NAMALWA (cell line): ENCODE data around the gene RAB40C.
A peak's percentile ranks its signal among the peaks of the same experiment; 100 is the strongest.

ENCODE experiments used
- DNase-seq: peaks from one replicate; pipeline ENCODE4 v3.0.0-alpha.2; 2015; ENCODE audit warnings: low spot score

The RAB40C gene

DNA sequence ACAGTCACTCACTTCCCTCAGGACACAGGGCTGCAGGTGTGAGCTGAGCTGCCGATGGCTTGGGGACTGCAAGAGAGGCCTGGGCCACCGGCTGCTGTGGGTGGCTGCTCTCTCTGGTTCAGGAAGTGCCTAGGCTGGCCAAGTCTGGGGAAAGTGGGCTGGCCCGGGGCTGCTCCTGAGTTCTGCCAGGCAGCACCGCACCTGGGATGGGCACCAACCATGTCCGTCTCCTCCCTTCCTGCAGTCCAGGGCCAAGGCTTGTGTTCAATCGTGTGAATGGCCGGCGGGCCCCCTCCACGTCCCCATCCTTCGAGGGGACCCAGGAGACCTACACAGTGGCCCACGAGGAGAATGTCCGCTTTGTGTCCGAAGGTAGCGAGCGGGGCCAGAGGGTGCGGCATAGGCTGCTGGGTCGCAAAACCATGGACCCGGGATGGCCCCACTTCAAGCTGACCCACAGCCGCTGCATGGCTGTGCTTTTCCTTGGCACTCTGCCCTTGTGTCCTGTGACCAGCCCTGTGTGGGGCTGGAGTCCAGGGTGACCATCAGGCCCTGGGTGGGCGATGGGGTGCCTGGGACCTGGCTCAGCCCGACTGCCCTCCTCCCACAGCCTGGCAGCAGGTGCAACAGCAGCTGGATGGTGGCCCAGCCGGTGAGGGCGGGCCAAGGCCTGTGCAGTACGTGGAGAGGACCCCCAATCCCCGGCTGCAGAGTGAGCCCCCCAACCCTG is 57.5 kb downstream of the RAB40C start:
- DNase-seq, result no peak

DNA sequence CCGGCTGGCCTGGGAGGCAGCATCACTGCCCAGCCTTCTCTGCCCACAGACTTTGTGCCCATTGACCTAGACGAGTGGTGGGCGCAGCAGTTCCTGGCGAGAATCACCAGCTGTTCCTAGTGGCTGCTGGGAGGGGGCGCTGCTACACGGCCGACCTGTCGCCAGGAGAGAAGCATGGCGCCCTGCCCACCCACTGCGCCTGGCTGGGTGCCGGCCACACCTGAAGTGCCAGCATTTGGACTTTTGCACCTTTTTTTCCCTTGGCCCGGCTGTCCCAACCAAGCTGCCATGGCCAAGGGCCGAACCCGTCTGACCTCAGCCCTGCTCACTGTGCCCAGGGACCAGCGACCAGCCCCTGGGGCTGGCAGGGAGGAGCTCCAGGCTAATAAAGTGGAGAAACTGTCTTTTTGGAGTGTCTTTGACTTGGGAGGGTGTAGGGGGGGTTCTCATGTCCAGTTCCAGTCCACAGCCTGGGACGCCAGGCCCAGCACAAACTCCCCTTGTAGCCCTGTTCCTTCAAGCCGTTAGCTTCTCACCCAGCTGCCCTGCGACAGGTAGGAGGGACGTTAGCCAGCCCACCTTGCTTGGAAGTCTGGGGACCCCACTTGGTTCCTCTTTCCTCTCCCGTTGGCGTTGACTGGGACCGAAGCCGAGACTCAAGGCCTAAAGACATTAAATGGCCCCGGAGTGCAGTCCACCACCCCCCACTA is 58.4 kb downstream of the RAB40C start:
- DNase-seq, result peak; percentile 75

DNA sequence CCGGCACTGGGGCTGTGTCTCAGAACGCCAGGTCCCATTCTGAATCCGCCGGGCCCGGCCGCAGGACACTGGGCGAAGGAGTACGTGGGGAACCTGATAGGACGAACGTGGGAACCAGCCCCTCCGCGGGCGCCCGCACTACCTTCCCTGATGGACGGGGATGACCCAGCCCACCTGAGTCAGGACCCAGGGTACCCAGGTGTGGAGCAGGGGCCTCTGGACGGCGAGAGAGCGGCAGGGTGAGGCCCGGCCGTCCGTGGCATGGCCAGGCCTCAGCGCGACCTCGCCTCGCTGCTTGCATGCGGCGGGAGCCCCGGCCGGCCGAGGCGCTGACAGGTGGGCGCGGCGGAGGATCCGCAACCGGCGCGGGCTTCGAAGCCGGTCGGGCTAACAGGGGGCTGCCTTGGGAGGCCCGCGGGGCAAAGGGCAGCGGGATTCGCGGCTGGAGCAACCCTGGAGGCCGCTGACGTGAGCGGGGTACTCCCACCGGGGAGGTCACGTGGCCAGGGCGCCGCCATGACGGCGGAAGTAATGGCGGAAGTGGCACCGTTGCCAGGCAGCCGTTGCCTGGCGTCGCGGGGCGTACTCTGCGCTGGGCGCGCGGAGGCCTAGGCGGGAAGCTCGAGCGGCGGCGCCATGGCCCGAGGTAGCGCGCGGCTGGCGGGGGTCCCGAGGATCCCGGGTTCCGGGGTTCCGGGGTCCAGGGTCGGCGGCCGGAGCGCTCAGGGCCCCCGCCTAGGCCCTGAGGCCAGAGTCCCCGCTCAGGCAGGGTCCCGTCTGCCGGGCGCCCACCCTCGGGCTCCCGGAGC is 59.1 kb downstream of the RAB40C start, which contains the start of gene WDR90:
WDR90 (plus strand) TSS at position 585 of the 809 bp plus-strand sequence; CDS start at position 637, 52 bp downstream.
- DNase-seq, result peak; percentile 94

DNA sequence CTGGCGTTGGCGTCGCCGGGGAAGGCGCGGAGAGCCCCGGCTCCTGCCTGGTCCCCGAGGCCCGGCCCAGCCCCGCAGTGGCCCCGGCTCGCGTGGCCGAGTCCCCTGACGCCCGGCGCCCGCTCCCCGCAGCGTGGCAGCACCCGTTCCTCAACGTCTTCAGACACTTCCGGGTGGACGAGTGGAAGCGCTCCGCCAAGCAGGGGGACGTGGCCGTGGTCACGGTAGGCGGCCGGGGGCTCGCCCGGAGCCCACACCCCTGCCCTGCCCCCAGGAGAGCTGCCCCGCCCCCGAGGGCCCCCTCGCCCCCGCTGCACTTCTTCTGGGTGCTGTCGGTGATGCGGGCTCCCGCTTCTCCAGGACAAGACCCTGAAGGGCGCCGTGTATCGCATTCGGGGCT is 59.8 kb downstream of the RAB40C start:
- no peak for DNase-seq

DNA sequence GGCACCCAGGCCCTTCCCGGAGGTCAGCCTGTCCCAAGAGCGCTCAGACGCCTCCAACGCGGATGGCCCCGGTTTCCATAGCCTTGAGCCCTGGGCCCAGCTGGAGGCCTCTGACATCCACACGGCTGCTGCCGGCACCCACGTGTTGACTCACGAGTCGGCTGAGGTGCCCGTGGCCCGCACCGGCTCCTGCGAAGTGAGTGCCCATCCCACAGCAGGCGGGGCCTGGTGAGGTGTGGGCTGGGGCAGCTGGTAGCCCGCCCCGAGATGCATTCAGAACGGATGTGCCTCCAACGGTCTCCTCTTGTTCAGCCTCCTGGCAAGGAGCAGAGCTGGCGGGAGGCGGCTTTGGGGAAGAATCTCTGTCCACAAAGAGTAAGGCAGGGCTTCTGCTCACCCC is 62.0 kb downstream of the RAB40C start:
- no peak for DNase-seq

DNA sequence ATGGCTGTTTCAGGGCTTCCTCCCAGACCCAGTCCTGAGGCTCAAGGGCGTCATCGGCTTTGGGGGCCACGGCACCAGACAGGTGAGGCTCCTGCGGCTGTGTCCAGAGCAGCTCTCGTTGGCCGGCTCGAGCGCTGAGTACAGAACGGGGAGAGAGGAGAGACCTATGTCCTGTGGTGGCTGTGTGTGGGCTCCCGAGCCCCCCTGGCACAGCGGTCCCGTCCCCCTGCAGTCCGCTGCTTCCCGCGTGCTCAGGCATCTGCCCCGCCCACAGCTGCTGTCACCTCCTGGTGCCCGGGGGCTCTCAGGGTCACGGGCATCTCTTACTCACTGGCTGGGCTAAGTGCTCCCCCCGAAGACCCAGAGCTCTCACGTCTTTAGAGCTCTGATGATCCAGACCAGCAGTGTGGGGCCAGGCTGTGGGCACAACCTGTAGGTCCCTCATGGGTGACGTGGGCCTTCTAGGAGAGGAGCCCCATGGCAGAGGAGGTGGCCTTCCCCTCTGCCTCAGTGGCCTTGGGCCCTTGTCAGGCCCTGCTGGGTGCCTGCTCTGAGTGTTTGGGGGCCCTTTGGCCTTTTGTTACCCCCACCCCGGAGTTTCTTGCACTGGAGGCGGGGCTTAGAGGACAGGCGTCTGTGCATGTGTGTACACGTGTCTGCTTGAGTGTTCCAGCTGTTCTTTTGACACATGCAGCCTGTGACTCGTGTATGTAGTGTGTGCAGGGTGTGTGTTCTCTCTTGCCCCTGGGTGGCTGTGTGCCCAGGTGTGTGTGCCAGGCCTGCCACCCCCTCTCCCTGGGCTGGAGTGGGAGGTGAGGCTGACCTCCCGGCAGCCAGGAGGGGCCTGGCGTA is 62.8 kb downstream of the RAB40C start:
- no peak for DNase-seq

DNA sequence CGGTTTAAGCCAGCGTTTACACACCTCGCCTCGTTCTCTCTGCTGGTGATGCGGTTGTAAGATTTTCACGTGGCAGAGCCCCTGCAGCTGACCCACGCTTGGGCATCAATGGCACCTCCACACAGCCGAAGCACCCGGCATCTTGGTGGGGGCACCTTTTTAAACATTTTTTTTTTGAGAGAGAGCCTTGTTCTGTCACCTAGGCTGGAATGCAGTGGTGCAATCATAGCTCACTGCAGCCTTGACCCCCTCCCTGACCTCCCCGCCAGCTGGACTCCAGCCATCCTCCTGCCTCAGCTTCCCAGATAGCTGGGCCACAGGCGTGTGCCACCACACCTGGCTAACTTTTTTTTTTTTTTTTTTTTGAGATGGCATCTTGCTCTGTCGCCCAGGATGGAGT is 64.2 kb downstream of the RAB40C start:
- no peak for DNase-seq

DNA sequence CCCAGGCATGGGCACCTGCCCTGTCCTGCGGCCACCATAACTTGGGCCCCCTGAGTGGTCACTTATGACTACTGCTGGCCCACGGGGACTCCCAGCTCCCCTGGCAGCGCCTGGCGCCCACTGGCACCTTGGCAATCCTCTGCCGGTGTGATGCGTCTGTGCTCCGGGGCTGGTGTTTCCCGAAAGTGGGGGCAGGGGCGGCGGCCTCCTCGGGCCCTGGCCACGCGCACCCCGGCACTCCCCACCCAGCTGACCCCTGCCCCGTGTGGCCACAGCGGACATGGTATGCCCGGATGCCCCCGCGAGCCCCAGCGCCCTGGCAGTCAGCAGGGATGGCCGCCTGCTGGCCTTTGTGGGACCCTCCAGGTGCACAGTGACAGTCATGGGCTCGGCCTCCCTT is 67.6 kb downstream of the RAB40C start:
- DNase-seq, result no peak

DNA sequence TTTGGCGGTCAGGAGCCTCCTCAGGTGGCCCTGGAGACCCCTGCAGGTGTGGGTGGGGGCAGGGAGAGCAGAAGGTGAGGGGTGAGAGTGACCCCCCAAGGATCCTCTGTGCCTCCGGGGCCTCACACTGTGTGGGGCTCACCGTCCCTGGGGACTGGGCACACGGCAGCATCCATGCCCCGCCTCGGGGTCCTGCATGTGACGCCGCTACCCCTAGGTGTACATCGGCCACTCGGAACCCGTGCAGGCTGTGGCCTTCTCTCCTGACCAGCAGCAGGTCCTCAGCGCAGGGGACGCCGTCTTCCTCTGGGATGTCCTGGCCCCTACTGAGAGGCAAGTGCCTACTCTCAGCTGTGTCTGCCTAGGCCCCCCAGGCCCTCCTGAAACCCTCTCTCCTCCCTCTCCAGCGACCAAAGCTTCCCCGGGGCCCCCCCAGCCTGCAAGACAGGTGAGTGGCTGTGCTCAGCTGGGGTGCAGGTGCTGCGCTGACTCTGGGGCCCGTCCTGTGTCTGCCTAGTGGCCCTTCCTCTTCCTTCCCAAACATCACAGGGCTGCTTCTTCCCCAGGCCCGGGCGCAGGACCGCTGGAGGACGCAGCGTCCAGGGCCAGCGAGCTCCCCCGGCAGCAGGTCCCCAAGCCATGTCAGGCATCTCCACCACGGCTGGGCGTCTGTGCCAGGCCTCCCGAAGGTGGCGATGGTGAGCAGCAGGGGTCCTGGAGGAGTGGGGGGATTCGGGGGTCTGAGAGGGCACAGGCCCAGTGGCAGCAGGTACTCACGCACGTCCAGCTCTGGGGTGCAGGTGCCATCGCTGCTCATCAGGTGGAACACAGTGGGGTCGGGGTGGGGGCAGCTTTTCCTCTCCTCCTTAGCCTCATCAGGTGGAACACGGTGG is 69.1 kb downstream of the RAB40C start:
- DNase-seq, result no peak

DNA sequence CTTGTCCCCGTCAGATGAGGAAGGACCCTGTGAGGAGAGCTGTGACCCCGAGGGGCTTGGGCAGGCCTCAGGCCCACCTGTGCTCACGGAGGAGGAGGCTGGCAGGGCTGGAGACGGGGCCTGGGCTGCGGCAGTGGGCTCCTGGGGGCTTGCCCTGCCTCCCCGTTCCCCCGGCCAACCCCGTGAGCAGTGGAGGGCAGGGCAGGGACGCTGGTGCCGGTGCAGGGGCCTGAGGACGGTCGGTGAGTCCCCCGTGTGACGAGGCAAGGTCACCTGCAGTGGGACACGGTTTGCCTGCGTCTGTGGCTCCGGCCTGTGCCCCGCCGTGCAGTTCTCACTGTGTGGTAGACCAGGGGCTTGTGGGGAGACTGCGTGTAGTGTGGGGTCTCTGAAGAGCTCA is 69.8 kb downstream of the RAB40C start:
- DNase-seq, result no peak

DNA sequence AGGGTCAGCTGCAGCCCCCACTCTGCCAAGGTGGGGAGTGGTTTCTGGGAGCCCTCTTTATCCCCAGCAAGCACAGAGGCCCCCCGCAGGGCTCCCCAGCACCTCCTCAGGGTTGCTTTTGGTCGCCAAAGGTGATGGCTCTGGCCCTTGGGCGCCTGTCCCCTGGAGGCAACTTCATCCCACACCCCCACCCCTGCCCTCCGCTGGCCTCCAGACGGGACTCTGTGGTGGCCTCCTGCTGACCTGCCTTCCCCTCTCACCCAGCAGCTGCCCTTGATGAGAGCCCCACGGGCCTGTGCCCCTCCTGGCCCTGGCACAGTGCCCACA is 70.2 kb downstream of the RAB40C start:
- DNase-seq, result no peak

DNA sequence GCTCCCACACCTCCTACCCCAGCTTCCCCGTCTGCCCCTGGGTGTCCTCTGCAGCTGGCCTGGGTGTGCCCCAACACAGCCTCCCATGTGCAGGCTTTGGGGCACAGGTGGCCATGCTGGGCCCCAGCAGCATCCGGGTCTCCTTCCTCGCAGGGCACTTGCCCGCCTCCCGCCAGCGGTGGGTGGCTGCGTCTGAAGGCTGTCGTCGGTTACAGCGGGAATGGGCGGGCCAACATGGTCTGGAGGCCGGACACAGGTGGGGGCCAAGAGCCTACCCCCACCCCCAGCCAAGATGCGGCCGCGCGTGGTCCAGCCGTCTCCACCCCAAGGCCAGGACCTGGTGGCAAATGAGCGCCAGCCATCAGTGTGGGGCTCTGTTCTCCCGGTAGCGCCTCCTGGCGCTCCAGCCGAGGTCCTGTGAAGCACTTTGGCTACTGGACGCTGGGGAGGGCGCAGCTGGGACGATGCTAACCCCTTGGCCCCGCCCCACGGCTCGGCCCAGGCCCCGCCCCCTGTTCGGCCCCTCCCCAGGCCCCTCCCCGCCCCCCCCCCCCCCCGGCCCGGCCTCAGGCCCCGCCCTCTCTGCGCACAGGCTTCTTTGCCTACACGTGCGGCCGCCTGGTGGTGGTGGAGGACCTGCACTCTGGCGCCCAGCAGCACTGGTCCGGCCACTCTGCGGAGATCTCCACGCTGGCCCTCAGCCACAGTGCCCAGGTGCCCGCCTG is 70.8 kb downstream of the RAB40C start:
- peak; percentile 89 for DNase-seq

DNA sequence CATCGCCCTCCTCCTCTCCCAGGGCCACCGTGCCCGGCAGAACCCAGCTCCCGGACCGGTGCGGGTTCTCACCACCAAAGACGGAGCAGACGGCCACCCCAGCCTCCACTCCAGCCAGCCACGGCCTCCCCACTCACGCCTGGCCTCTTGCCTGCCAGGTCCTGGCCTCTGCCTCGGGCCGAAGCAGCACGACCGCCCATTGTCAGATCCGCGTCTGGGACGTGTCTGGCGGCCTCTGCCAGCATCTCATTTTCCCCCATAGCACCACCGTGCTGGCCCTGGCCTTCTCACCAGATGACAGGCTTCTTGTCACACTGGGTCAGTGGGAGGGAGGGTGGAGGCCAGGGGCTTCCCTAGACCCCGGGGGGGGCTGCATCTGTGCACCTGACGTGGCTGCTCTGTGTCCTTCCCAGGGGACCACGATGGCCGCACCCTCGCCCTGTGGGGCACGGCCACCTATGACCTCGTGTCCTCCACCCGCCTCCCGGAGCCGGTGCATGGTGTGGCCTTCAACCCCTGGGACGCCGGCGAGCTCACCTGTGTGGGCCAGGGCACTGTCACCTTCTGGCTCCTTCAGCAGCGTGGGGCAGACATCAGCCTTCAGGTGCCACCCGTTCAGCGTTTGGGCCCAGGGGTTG is 71.4 kb downstream of the RAB40C start:
- DNase-seq, result no peak

DNA sequence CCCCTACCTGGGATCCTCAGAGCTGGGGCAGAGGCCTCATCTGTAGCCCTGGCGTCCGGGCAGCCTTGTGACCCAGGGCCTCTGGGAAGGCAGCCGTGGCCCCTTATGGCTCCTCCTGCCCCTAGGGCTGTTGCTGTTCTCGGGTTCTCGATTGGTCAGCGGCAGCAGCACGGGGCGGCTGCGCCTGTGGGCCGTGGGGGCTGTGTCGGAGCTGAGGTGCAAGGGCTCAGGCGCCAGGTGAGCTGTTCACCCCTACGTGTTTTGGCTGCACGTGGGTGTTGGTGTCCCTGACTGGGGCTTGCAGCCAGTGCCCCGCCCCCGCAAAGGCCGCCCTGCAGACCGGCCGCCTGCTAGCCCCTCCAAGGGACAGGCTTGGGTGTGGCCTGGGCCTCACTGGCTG is 72.2 kb downstream of the RAB40C start:
- DNase-seq, result no peak

DNA sequence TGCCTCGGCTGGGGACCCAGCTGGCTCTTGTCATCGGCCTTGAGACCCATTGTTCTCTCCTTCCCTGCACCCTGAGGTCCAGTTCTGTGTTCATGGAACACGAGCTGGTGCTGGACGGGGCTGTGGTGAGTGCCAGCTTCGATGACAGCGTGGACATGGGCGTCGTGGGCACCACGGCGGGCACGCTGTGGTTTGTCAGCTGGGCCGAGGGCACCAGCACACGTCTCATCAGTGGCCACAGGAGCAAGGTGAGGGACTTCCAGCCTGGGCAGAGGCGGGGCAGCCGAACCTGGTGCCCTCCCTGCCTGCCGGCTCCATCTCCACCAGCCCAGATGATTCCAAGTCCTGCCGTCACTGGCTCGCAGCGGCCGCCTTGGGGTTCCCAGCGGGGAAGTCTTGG is 72.7 kb downstream of the RAB40C start:
- no peak for DNase-seq

DNA sequence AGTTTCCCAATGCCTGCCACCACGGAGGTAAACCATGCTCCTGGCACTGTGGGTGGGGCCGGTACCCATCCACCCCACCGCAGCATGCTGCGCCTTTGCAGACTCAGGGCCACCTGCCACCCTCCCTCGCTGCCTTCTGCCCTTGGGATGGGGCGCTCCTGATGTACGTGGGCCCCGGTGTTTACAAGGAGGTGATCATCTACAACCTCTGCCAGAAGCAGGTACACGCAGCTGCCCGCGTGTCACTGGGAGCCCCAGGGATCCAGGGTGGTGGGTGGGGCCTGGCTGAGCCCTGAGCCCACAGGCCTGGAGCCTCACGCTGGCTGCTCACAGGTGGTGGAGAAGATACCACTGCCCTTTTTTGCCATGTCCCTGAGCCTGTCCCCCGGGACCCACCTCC is 76.7 kb downstream of the RAB40C start:
- no peak for DNase-seq

DNA sequence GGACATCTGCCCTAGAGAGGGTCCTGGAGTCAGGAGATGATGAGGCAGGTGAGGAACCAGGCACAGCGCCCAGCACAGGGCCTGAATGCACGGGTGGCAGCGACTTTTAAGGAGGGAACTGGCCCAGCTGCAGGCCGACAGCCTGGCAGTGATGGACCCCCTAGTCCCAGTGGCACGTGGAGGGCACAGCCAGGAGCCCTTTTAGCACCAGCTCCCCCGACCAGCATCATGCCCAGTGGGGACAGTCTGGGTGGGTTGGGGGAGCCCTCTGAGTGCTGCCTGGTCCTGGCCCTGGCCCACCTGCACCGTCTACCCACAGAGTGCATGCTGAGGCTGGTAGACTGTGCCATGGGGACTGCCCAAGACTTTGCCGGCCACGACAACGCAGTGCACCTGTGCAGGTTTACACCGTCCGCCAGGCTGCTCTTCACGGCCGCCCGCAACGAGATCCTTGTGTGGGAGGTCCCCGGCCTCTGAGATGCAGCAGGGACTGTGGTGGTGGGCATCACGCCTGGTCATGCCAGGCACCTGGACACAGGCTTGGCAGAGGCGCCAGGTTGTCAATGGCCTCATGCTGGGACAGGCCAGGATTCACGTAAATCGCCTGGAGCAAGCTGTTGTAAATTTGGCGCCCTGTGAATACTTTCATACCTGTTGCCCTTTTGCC is 77.4 kb downstream of the RAB40C start:
- DNase-seq, result no peak

DNA sequence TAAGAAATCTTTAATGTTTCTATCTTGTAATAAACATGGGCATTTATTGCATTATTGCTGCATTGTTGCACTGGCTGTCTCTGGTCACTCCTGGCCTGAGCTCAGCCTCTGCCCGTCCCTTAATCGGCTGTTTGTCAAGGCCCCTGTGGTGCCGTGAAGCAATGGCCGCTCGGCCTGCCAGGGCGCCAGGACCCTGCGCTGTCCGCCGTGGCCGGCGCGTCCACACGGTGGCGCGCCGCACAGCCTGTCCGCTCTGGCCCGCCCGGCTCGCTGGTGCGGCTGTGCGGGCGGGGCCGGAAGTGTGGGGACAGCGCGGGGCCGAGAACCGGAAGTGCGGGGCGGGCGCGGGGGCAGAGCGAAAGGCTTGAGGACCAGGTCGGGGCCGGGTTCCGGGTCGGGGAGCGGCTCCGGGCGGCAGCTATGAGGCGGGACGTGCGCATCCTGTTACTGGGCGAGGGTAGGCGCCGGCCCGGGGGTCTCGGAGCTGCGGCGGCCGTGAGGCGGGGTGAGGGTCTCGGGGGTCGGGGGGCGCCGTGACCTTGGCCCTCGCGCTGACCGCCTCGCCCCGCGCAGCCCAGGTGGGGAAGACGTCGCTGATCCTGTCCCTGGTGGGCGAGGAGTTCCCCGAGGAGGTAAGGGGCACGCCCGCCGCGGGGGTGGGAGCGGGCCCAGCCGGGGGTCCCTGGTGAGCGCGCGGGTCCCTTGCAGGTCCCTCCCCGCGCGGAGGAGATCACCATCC is 78.1 kb downstream of the RAB40C start, which contains the start of gene RHOT2:
RHOT2 (plus strand) TSS at position 353 of the 739 bp plus-strand sequence; CDS start at position 421, 68 bp downstream.
- DNase-seq, result peak; percentile 93
